ENCODE results near the gene TMEM38B.

The TMEM38B gene, protein sequence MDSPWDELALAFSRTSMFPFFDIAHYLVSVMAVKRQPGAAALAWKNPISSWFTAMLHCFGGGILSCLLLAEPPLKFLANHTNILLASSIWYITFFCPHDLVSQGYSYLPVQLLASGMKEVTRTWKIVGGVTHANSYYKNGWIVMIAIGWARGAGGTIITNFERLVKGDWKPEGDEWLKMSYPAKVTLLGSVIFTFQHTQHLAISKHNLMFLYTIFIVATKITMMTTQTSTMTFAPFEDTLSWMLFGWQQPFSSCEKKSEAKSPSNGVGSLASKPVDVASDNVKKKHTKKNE

GRCh38 chr9:105694190-105694847 lies at the start of gene TMEM38B:
TMEM38B (plus strand) TSS chr9:105694541; CDS start chr9:105694661, 120 bp downstream.
- DNase-seq = peak; percentile 80

- DNase-seq = peak; percentile 61
These were observed 47.3 kb upstream of the TMEM38B start for GRCh38 chr9:105646879-105647594.

- DNase-seq = peak; percentile 53
These were observed 46.6 kb upstream of the TMEM38B start for GRCh38 chr9:105647595-105648349.

DNA sequence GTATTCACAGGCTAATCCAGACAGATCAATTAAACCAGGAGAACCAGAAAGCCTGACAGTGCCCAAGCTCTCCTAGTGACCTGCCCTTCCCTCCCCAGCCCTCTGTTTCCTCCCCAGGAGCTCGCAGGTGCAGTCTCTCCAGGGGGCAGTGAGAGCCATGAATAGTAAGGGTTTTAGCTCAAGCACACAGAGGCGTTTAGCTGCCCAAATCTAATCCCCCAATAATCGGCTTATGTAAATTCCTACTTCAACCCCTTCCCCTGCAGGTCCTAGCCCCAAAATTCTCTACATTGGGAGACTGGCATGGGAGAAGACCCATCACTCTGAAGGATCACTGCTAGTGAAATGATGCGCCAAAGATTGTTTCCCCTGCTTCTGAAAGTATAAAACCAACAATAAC lies 42.5 kb upstream of the TMEM38B start:
- DNase-seq = no peak

DNA sequence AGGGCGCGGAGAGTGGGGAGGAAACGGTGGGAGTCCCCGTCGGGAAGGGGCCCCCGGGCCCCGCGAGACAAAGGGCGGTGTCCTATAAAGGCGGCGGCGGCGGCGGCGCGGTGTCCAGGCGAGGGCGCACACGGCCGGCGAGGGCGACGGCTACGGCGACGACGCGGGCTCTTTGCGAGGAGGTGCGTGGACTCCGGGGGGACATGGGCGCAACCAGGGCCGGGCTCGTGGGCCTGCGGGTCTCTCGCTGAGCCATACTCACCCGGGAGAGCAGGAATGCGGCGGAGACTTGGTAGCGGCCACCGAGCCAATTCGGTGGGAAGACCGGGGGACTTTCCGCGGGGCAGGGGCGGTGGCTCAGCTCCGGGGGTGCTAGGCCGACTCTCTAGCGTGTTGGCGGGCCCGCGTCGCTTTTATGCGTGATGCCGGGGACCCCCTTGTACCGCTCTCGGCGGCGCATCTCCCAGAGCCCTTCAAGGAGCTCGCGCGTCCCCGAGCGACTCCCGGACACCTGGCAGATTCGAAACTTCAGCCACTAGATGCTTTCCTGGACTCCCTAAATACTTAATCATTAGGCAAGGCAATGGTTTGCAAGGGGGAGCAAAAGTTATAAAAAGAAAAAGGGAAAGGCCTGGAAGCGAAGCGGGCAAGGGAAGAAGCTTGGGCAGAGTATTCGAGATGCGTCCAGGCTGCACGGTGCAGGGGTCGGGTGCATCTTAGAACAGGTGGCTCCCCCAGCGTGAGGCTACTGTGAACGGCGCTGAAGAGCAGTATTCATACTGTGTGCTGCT lies 38.0 kb upstream of the TMEM38B start:
- peak; percentile 18 for DNase-seq

GRCh38 chr9:105658351-105658750 lies 36.0 kb upstream of the TMEM38B start:
- no peak for DNase-seq

- no peak for DNase-seq
These were observed 33.3 kb upstream of the TMEM38B start for GRCh38 chr9:105661011-105661410.

DNA sequence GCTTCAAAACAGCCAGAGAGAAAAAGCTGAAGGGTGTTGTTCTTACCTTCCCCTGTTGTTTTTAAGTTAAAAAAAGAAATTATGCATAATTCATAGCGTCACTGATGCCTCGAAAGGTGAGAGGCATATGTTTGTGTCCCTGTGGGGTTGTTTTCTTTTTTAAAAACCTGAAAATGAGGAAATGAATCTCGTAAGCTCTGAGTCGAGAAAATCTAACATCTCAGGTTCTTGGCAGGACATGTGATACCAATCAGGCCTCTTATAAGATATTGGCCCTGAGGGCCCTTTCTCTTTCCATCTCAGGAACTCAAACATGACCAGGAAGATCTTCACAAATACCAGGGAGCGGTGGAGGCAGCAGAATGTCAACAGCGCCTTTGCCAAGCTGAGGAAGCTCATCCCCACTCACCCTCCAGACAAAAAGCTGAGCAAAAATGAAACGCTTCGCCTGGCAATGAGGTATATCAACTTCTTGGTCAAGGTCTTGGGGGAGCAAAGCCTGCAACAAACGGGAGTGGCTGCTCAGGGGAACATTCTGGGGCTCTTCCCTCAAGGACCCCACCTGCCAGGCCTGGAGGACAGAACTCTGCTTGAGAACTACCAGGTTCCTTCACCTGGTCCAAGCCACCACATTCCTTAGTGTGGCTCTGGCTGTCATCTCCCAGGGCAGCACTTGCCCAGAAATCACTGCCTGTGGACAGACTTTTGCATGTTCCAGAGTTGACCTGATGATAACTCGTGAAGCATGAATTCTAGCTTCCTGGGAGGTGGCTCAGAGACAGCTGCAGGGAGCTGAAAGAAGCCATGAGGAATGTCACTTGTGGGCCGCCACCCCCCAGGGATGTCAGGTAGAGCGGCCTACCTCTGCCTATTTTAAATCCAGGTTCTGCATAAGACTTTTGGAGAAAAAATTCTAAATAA lies 31.9 kb upstream of the TMEM38B start, which contains the start of gene TAL2:
TSS of gene TAL2 (plus strand) at position 274 of the 921 bp plus-strand sequence. CDS start at position 314, 40 bp downstream.
- DNase-seq = no peak

- DNase-seq = no peak
These were observed 30.4 kb upstream of the TMEM38B start for GRCh38 chr9:105663914-105664313.

- no peak for DNase-seq
These were observed 26.5 kb upstream of the TMEM38B start for GRCh38 chr9:105667867-105668266.

DNA sequence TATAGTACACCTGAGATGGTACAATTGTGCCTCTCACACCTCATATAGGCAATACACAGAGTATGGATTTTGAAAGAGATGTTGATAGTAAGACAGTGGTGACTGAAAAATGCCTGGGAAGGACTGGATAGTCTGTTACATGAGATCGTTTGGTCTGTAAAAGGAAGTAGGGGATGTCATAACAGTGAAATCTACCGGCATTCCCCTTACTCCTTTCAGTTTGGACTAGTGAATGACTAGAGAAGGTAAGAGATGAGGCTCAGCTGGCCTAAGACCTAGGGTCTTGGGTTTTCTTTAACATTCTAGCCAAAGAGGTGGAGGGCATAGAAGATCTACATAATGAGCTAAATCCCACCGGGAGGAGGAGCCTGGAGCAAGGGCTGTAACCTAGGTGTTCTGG lies 24.0 kb upstream of the TMEM38B start:
- no peak for DNase-seq

DNA sequence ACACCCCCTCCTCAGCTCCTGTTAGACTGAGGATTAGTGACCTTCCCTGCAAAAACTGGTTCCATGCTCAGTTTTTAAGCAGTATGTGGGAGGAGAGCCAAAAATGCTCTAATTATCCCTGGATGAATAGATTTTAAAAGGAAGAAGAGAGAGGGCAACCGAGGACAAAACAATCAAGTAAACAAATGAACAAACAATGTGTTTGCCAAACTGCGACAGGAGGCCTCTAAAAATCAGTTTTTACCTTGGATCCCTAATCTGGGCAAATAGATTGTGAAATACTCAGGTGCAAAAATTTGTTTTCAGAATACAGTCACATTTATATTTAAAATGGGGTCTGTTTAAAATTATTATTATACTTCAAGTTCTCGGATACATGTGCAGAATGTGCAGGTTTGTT lies 23.6 kb upstream of the TMEM38B start:
- DNase-seq = no peak

DNA sequence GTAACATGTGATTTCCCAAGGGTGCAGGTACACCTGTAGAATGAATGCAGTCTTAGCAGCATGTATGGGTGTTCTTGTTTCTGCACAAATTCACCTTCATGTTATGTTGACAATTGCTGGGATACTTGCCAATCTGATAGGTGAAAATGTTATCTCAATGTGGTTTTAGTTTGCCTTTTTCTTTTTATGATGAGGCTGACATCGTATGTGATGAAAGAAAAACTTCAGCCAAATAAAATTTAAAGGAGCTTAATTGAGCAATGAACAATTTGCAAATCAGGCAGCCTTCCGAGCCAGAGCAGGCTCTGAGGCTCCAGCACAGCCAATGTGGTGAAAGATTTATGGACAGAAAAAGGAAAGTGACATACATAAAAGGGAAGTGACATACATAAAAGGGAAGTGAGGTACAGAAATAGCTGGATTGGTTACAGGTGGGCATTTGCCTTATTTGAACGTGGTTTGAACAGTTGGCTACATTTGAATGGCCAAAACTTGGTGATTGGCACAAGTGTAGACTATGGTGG lies 21.6 kb upstream of the TMEM38B start:
- DNase-seq = no peak

DNA sequence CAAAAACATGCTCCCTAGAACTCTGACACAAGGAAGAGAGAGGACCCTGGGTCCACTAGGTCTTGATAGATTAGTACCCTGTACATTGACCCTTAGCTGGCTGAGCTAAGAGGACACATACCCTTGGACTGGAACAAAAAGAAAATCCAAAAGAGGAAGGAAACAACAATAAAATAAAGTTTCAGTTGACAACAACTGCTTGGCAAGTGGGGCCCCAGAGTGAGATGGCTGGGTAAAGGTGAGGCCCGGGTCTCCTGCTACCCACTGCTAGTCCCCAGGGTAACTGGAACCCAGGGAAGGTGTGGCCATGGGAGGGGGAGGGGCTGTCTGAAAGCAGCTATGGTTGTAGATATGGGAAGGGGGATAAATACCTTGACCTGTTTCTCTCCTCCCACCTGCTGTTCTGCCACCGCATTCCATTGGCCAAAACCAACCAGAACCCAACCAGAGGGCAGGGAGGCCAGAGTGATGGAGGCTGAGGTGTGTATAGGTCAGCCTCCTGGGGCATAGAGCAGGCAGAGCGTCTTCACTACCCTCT lies 20.4 kb upstream of the TMEM38B start:
- DNase-seq = no peak

DNA sequence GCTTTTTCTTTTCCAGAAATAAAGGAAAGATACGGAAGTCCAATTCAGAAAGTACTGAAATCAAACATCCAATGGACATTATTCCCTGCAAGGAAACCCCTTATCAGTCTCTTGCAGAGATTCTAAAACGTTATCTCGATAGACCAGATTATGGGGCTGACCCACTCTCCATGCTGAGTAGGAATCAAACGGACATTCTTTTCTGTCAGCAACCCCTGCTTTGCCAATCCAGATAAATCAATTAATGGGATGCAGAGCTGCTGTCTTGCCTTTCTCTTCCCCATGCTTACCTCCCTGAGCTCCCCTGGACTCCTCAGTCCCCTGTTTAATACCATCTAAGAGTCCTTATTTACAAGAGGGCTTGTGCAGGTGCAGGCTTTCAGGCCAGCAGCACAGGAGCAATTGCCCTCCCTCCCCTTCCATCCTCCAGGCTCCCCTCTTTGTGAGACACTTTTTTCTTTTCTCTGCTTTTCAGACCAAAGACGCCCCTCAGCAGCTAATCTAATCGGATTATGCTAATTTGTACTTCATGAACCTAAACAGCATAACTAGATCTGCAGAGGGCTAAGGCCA lies 17.9 kb upstream of the TMEM38B start:
- no peak for DNase-seq

- DNase-seq = no peak
These were observed 16.2 kb upstream of the TMEM38B start for GRCh38 chr9:105678163-105678562.

DNA sequence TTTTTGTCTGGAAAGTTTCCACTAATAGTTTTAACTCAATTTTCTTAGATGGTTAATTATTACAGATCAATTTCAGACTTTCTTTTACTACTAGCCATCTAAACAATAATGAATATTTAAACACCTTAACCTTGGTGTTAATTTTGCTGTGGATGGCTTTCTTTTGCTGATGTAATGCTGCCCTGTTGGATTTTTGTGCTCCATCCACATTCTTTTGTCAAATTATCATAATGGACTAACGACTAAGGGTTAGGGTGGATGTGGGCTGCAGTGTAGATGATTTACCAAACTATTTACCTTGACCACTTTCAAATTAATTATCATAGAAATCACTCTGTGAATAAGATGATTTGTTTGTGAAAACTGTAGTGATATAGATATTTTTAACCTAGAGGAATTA lies 15.6 kb upstream of the TMEM38B start:
- DNase-seq = no peak

DNA sequence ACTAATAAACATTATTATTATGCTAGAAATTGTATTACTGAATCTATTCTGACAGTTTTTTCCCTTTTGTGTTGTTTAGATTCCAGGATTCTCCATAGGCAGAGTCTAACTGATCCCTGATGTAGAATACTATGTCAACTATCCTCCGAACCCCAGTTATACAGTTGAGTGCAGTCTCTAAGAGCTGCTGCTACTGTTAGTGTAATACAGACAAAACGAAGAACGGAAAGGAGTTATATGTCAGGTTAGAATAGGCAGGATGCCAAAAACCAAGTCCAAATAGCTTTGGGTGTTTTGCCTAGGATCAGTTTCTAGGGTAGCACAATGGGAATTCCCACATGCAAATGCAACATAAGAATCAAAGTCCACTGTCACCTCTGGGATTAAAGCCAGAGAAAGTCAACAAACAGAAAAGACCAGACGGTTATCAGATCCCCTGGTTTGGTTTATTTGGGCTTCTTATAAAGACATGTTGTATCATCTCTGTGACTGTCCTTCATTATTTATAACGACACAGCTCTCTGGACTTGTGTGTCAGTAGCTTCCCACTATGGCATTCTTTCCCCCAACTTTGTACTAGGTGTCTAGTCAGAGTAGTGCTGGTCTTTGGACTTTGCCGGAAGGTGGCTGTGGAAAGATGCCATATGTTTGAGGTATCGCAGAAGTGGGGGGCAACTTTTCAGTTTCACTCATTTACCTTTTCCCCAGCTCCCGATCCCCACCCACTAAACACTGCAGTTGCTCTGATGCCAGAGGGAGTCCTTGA lies 14.9 kb upstream of the TMEM38B start:
- no peak for DNase-seq

DNA sequence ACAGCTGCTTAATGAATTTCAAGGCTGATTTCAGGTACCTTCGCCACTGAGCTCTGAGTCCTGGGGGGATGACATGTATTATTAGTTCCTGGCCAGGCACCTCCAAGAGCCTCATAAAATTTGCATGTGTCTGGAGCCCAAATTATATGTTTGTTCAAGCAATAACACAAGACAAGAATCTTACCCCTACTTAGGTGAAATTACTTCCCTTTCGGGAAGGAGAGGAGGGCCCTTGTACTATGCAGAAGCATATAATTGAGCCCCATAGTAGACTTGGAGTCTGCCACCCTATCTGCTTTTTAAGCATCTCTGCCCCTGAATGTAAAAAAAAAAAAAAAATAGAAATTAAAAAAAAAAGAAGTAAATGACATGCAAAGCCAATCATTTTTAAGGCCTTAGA lies 13.0 kb upstream of the TMEM38B start:
- no peak for DNase-seq

Data from NCI-H1092 (cell line).